ENCODE results near the gene VRK1.

DNA sequence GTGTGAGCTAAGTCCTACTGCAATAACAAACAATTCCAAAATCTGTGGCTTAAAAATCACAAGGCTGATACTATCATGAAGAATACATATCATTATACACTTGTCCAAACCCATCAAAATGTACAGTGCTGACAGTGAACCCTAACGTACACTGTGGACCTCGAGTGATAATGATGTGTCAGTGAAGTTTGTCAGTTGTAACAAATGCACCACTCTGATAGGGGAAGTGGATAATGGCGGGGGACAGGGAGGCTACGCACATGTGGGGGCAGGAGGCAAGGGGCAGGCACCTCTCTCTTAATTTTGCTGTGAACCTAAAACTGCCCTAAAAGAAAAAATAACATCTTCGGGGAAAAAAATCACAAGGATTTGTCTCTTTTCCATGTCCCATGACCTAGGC, 100.0 kb downstream of the VRK1 start:
- TF ChIP-seq YY1 (IDR thresholded peaks at IDR 0.05) (no peak), CTCF (IDR thresholded peaks at IDR 0.05; ENCODE audit: low read depth, low read length, missing input control) (no peak), EGR1 (IDR thresholded peaks at IDR 0.05; ENCODE audit: low read depth in 2 of 2) (no peak), TAF1 (conservative IDR thresholded peaks at IDR 0.05) (no peak), MAX (IDR thresholded peaks at IDR 0.05) (no peak), RXRA (IDR thresholded peaks at IDR 0.05) (no peak)
- TF ChIP-seq, protein P1, sequence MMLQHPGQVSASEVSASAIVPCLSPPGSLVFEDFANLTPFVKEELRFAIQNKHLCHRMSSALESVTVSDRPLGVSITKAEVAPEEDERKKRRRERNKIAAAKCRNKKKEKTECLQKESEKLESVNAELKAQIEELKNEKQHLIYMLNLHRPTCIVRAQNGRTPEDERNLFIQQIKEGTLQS (IDR thresholded peaks at IDR 0.05), result no peak
- TF ChIP-seq, protein P2, sequence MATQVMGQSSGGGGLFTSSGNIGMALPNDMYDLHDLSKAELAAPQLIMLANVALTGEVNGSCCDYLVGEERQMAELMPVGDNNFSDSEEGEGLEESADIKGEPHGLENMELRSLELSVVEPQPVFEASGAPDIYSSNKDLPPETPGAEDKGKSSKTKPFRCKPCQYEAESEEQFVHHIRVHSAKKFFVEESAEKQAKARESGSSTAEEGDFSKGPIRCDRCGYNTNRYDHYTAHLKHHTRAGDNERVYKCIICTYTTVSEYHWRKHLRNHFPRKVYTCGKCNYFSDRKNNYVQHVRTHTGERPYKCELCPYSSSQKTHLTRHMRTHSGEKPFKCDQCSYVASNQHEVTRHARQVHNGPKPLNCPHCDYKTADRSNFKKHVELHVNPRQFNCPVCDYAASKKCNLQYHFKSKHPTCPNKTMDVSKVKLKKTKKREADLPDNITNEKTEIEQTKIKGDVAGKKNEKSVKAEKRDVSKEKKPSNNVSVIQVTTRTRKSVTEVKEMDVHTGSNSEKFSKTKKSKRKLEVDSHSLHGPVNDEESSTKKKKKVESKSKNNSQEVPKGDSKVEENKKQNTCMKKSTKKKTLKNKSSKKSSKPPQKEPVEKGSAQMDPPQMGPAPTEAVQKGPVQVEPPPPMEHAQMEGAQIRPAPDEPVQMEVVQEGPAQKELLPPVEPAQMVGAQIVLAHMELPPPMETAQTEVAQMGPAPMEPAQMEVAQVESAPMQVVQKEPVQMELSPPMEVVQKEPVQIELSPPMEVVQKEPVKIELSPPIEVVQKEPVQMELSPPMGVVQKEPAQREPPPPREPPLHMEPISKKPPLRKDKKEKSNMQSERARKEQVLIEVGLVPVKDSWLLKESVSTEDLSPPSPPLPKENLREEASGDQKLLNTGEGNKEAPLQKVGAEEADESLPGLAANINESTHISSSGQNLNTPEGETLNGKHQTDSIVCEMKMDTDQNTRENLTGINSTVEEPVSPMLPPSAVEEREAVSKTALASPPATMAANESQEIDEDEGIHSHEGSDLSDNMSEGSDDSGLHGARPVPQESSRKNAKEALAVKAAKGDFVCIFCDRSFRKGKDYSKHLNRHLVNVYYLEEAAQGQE (IDR thresholded peaks at IDR 0.05), result no peak

All from liver (tissue), 3 donors.